H1 (cell line): ENCODE data around the gene NRP2. TPM values are rescaled to one million over a fixed set of nuclear protein-coding genes. Genes with fewer than 3 reads are reported as not detected.

Experiments
- CTCF ChIA-PET: fragments of 300-600 bp; sonication (Branson Sonifier 250); formaldehyde crosslinking; loops from one replicate; lab custom pipeline; 2021; ENCODE audit not compliant: partially characterized antibody; lab: Charles Lee
- POLR2A ChIA-PET: fragments of 300-600 bp; sonication (Branson Sonifier 250); formaldehyde crosslinking; loops from one replicate; lab custom pipeline; 2021; ENCODE audit warnings: inconsistent platforms; ENCODE audit not compliant: partially characterized antibody; lab: Charles Lee
- DNase-seq, 2 experiments: peaks; one replicate each; pipeline versions ENCODE4 v3.0.0 to v3.0.0-alpha.2; 2010 to 2022; ENCODE audit warnings: low spot score in 2 of 2, low read depth in 1 of 2, mixed read lengths in 1 of 2
- FAIRE-seq: peaks from 2 replicates; lab custom pipeline; 2011; peaks lifted over from hg19 to GRCh38; lab: Jason Lieb, UNC
- H2AFZ ChIP-seq: 2 replicates; pipeline ENCODE4 v1.8.1; 2012; ENCODE audit warnings: low read length, inconsistent platforms
- H2AK5ac ChIP-seq: 2 replicates; pipeline ENCODE4 v1.6.1; 2013; ENCODE audit warnings: low read depth, low read length
- H2BK120ac ChIP-seq: replicated peaks from 2 replicates; pipeline ENCODE3; 2013; ENCODE audit warnings: low read depth, low read length, inconsistent platforms
- H2BK12ac ChIP-seq: 2 replicates; pipeline ENCODE4 v1.6.1; 2013; ENCODE audit warnings: low read depth, low read length
- H2BK15ac ChIP-seq: 2 replicates; pipeline ENCODE4 v1.6.1; 2013; ENCODE audit warnings: low read length
- H2BK20ac ChIP-seq: 2 replicates; pipeline ENCODE4 v1.6.1; 2013; ENCODE audit warnings: low read length
- H2BK5ac ChIP-seq: 2 replicates; pipeline ENCODE4 v1.6.1; 2013; ENCODE audit warnings: low read depth, low read length
- H3K14ac ChIP-seq: 2 replicates; pipeline ENCODE4 v1.6.1; 2013; ENCODE audit warnings: inconsistent platforms; ENCODE audit not compliant: insufficient read length
- H3K18ac ChIP-seq: 2 replicates; pipeline ENCODE4 v1.6.1; 2013; ENCODE audit warnings: low read length; ENCODE audit errors: extremely low read depth
- H3K23ac ChIP-seq: 2 replicates; pipeline ENCODE4 v1.6.1; 2013; ENCODE audit warnings: inconsistent platforms; ENCODE audit not compliant: insufficient read length
- H3K23me2 ChIP-seq: 2 replicates; pipeline ENCODE4 v1.6.1; 2013; ENCODE audit warnings: low read depth, low read length
- H3K27ac ChIP-seq: 2 replicates; pipeline ENCODE4 v1.6.1; 2011; ENCODE audit warnings: low read depth, low read length, inconsistent platforms
- H3K27me3 ChIP-seq, 4 experiments: replicated peaks in 1 of 4; 1 replicate in 1 of 4; 2 replicates in 3 of 4; pipeline versions ENCODE4 v1.6.1 to v1.8.1; 2011 to 2013; ENCODE audit warnings: low read length in 3 of 4, mild to moderate bottlenecking in 3 of 4, inconsistent platforms in 2 of 4, mixed read lengths in 2 of 4, moderate library complexity in 1 of 4; ENCODE audit not compliant: control insufficient read depth in 3 of 4, insufficient read depth in 3 of 4; ENCODE audit errors: extremely low read depth in 1 of 4
- H3K36me3 ChIP-seq, 4 experiments: 2 replicates each; pipeline versions ENCODE4 v1.6.1 to v1.8.1; 2011 to 2013; ENCODE audit warnings: mild to moderate bottlenecking in 4 of 4, low read length in 3 of 4, moderate library complexity in 2 of 4, control low read depth in 1 of 4, inconsistent platforms in 1 of 4; ENCODE audit not compliant: insufficient read depth in 4 of 4, control insufficient read depth in 2 of 4
- H3K4ac ChIP-seq: replicated peaks from 2 replicates; pipeline ENCODE3; 2013; ENCODE audit warnings: low read length, low read depth, mixed read lengths, inconsistent platforms; ENCODE audit not compliant: insufficient read length
- H3K4me1 ChIP-seq, 4 experiments: replicated peaks in 1 of 4; 1 replicate in 1 of 4; 2 replicates in 3 of 4; pipeline versions ENCODE4 v1.6.1 to v1.8.1; 2011 to 2013; ENCODE audit warnings: low read length in 3 of 4, inconsistent platforms in 2 of 4, mixed read lengths in 1 of 4; ENCODE audit not compliant: insufficient read depth in 4 of 4, control insufficient read depth in 3 of 4
- H3K4me2 ChIP-seq, 2 experiments: 2 replicates each; pipeline versions ENCODE4 v1.6.1 to v1.8.1; 2011 to 2013; ENCODE audit warnings: low read depth in 2 of 2, low read length in 2 of 2, control low read depth in 1 of 2, inconsistent platforms in 1 of 2, mild to moderate bottlenecking in 1 of 2; ENCODE audit not compliant: insufficient read depth in 1 of 2
- H3K4me3 ChIP-seq, 4 experiments: fragments of 200-600, 300-600 bp in 1 of 4; sonication (generic), shearing (Covaris generic), sonication (Bioruptor Twin) in 1 of 4; 2 replicates each; pipeline versions ENCODE4 v1.5.1 to v1.8.1; 2011 to 2016; ENCODE audit warnings: low read length in 4 of 4, low read depth in 3 of 4, control low read depth in 2 of 4, inconsistent platforms in 2 of 4, mild to moderate bottlenecking in 2 of 4, mixed read lengths in 1 of 4, moderate library complexity in 1 of 4; ENCODE audit not compliant: insufficient read depth in 2 of 4; ENCODE audit errors: extremely low read depth in 1 of 4
- H3K56ac ChIP-seq: replicated peaks from 2 replicates; pipeline ENCODE3; 2013; ENCODE audit warnings: low read depth, mild to moderate bottlenecking, mixed read lengths, low read length, inconsistent platforms; ENCODE audit not compliant: insufficient read length
- H3K79me1 ChIP-seq: 2 replicates; pipeline ENCODE4 v1.6.1; 2013; ENCODE audit warnings: low read depth, low read length, control low read depth
- H3K79me2 ChIP-seq, 2 experiments: 2 replicates each; pipeline versions ENCODE4 v1.6.1 to v1.8.1; 2012 to 2013; ENCODE audit warnings: low read length in 2 of 2, mild to moderate bottlenecking in 2 of 2, inconsistent platforms in 1 of 2; ENCODE audit not compliant: insufficient read depth in 2 of 2, control insufficient read depth in 1 of 2
- H3K9ac ChIP-seq, 4 experiments: replicated peaks in 1 of 4; 1 replicate in 1 of 4; 2 replicates in 3 of 4; pipeline versions ENCODE4 v1.6.1 to v1.8.1; 2011 to 2013; ENCODE audit warnings: low read depth in 3 of 4, low read length in 3 of 4, control low read depth in 2 of 4, mild to moderate bottlenecking in 2 of 4, moderate library complexity in 2 of 4, inconsistent platforms in 1 of 4; ENCODE audit errors: extremely low read depth in 1 of 4
- H3K9me3 ChIP-seq, 2 experiments: 2 replicates each; pipeline versions ENCODE4 v1.6.1 to v1.8.1; 2012 to 2013; ENCODE audit warnings: mild to moderate bottlenecking in 2 of 2, moderate library complexity in 2 of 2, control low read depth in 1 of 2, inconsistent platforms in 1 of 2, low read depth in 1 of 2, low read length in 1 of 2, mixed read lengths in 1 of 2; ENCODE audit not compliant: insufficient read depth in 2 of 2
- H4K20me1 ChIP-seq, 2 experiments: replicated peaks in 1 of 2; 2 replicates each; pipeline versions ENCODE3 to v1.8.1; 2011 to 2013; ENCODE audit warnings: inconsistent platforms in 2 of 2, low read length in 2 of 2, mild to moderate bottlenecking in 1 of 2; ENCODE audit not compliant: insufficient read depth in 2 of 2, control insufficient read depth in 1 of 2
- H4K5ac ChIP-seq: 2 replicates; pipeline ENCODE4 v1.6.1; 2013; ENCODE audit warnings: low read length, low read depth, mixed read lengths, inconsistent platforms; ENCODE audit not compliant: insufficient read length
- H4K8ac ChIP-seq: 2 replicates; pipeline ENCODE4 v1.8.0; 2013; ENCODE audit warnings: mild to moderate bottlenecking, moderate library complexity, low read length, inconsistent platforms; ENCODE audit not compliant: insufficient read depth; ENCODE audit errors: extremely low read depth
- H4K91ac ChIP-seq: replicated peaks from 2 replicates; pipeline ENCODE3; 2013; ENCODE audit warnings: low read length, mixed read lengths, inconsistent platforms; ENCODE audit not compliant: insufficient read length
- ATF2 ChIP-seq: IDR thresholded peaks from 2 replicates; pipeline ENCODE4 v1.6.1; 2012; ENCODE audit warnings: low read length, inconsistent platforms
- BACH1 ChIP-seq: IDR thresholded peaks from 2 replicates; pipeline ENCODE4 v1.6.1; 2012; ENCODE audit warnings: low read length, improper control_type of control experiment
- CTCF ChIP-seq, 3 experiments: IDR thresholded peaks; 1 replicate in 2 of 3; 2 replicates in 1 of 3; pipeline versions ENCODE4 v1.5.1 to v1.6.1; 2011; ENCODE audit warnings: low read length in 3 of 3, mild to moderate bottlenecking in 3 of 3, inconsistent platforms in 2 of 3, low read depth in 1 of 3, moderate library complexity in 1 of 3; ENCODE audit not compliant: insufficient read depth in 1 of 3; ENCODE audit errors: control extremely low read depth in 1 of 3
- EGR1 ChIP-seq: IDR thresholded peaks from 2 replicates; pipeline ENCODE4 v1.6.1; 2011; ENCODE audit warnings: low read depth, low read length, borderline replicate concordance
- MAFK ChIP-seq: IDR thresholded peaks from 2 replicates; pipeline ENCODE4 v1.6.1; 2012; ENCODE audit warnings: low read depth, mild to moderate bottlenecking, improper control_type of control experiment, low read length
- POU5F1 ChIP-seq: IDR thresholded peaks from 2 replicates; pipeline ENCODE4 v1.6.1; 2011; ENCODE audit warnings: low read depth, mild to moderate bottlenecking, low read length, moderate library complexity
- RBBP5 ChIP-seq: IDR thresholded peaks from 2 replicates; pipeline ENCODE4 v1.7.1; 2012; ENCODE audit warnings: low read depth, mild to moderate bottlenecking, inconsistent platforms, low read length, moderate library complexity, borderline replicate concordance
- WGBS, 2 experiments: shearing (Covaris generic) in 1 of 2; methylation state at CpG; one replicate each; pipeline versions ENCODE4 v1.1.6 to v1.1.7; 2013 to 2015; ENCODE audit warnings: low lambda C conversion rate in 2 of 2, mixed read lengths in 2 of 2, inconsistent platforms in 1 of 2, low coverage in 1 of 2, missing lambda C conversion rate in 1 of 2; ENCODE audit not compliant: insufficient replicate concordance in 2 of 2, insufficient coverage in 1 of 2, insufficient read length in 1 of 2; ENCODE audit errors: extremely low coverage in 1 of 2, missing lambda C conversion rate in 1 of 2; 5-methylcytosine and 5-hydroxymethylcytosine counted together
- polyA plus RNA-seq, 7 experiments: library from polyadenylated mRNA; depleted of rRNA in 3 of 7; stranded (reverse) in 5 of 7; unstranded in 2 of 7; fragments of >200 nt in 5 of 7; fragments of 200-250 nt in 2 of 7; gene quantifications; 1 replicate in 5 of 7; 2 replicates in 1 of 7; 4 replicates in 1 of 7; pipeline versions ENCODE4 v1.2.1 to v1.2.3, GENCODE V29; 2011 to 2013; ENCODE audit warnings: missing spikeins in 2 of 7, mixed read lengths in 2 of 7
- total RNA-seq: library from RNA; stranded (reverse); fragmentation: NEBNext Ultra II Directional; extraction: Animal tissue kit (Norgen Biotek cat#: 25700); gene quantifications from 2 replicates; pipeline ENCODE4 v1.2.1, GENCODE V29; 2021

The NRP2 gene
- total and polyA plus RNA-seq, 2 of the 8 experiments (the other 6 are each of a cell fraction or from before 2014, with no cell fraction given) = 32.0 to 37.8 TPM

- Histone ChIP-seq H3K27me3 (no peaks in the 10 kb centered on the region; a peak in 1 of 7 replicates), H3K23ac (no peak overlapping the region), H3K23me2 (no peaks in the 10 kb centered on the region), H3K4me1 (peaks cover 3 to 14% (median 9%) of the 10 kb centered on the region in 4 experiments; a peak in 6 of 7 replicates), H3K56ac (no peak overlapping the region), H3K9me3 (no peaks in the 10 kb centered on the region), H2BK5ac (no peak overlapping the region), H3K27ac (no peak overlapping the region), H2BK15ac (no peak overlapping the region), H3K9ac (no peak overlapping the region), H3K36me3 (no peaks in the 10 kb centered on the region), H3K79me2 (no peaks in the 10 kb centered on the region), H3K18ac (no peak overlapping the region), H3K79me1 (no peaks in the 10 kb centered on the region), H3K14ac (no peak overlapping the region), H2AFZ (peak overlapping the region; percentile 79; the same call in 1 of the 2 replicates), H3K4me3 (no peak overlapping the region), H4K8ac (no peak overlapping the region), H2BK20ac (no peak overlapping the region), H2BK12ac (no peak overlapping the region; the same call in 1 of the 2 replicates), H3K4ac (no peak overlapping the region), H4K91ac (no peak overlapping the region), H2AK5ac (no peak overlapping the region), H4K5ac (no peak overlapping the region), H3K4me2 (no peak overlapping the region), H2BK120ac (no peak overlapping the region), H4K20me1 (no peaks in the 10 kb centered on the region)
- POLR2A ChIA-PET = no interaction called here
- DNase-seq = no peak
- CTCF ChIA-PET = interaction anchor here (0.5 to 3.5 kb wide), 78 partner anchors 8 to 1415 kb away, joined by 3 to 18 read pairs (median 4); no protein-coding TSS in a partner anchor
- 30% methylated on average over 7 of the region's 7 CpGs; no CpG with 5 or more reads in 1 of the 2 experiments for WGBS, 2 experiments
- FAIRE-seq = peak; percentile 97
- TF ChIP-seq RBBP5 = no peak
- TF ChIP-seq EGR1 = peak; percentile 23; the same call in 1 of the 2 replicates
- TF ChIP-seq CTCF (IDR thresholded peaks at IDR 0.05; ENCODE audit: control extremely low read depth in 1 of 3, insufficient read depth in 1 of 3, low read depth in 1 of 3, low read length in 3 of 3) = peak in 2 of 3 experiments; percentile 70 to 78; a peak in 3 of 4 replicates
- TF ChIP-seq POU5F1 = 0 out of 2 replicates have a peak, but pooled peaks have one; percentile 18
- no peak for TF ChIP-seq BACH1
- no peak for TF ChIP-seq MAFK
- 0 out of 2 replicates have a peak, but pooled peaks have one; percentile 35 for TF ChIP-seq ATF2
These were observed 6.3 kb upstream of the NRP2 start for GRCh38 chr2:205675861-205676516.
